ENCODE results near the gene ZC3H18. TPM values are rescaled to one million over a fixed set of nuclear protein-coding genes. Genes with fewer than 3 reads are reported as not detected.

The ZC3H18 gene
- total and polyA plus RNA-seq, 10 of the 15 experiments (the other 5 are each of a cell fraction or from before 2014, with no cell fraction given): 1.0 to 58.3 (median 22.4) TPM

DNA sequence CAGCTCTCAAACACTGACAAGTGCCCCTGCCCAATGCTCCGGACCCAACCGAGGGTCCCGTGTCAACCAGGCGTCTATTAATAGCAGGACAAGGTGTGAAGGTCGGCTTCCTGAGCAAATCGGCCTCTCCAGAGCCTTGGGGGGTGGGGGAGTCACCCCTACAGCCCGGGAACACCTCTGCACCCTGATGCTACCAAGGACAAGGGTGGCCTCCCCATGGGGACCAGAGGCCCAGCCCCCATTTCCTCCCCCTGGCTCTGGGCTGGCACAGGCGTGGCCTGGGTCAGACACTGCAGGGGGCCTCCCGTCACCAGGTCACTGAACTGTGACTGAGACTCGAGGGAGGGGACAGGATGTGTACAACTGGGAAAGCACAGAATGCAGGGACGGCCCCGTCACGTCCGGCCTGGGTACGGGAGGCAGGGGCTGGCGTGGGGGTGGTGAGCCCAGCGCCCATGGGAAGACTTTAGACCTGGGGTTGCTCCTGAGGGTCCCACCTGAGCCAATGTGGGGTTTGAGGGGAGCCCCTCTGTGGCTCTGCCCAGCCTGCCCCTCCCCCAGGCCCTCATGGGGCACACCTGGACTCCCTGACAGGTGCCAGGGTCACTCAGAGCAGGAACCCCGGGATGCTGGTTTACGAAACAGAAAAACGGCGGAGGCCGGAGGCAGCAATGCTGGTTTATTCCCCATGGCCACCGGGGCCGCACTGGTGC lies 81.2 kb downstream of the ZC3H18 start:
- Histone ChIP-seq H3K27me3 (replicated peaks in 1 of 2; ENCODE audit: control insufficient read depth in 2 of 2, insufficient read depth in 2 of 2, low read length in 1 of 2) (no peaks in the 10 kb centered on the region), H2AFZ (ENCODE audit: control insufficient read depth, low read depth, low read length) (peak overlapping the region; percentile 12; the same call in 1 of the 2 replicates), H3K4me3 (peak overlapping the region; percentile 98), H3K79me2 (ENCODE audit: control insufficient read depth, insufficient read depth, low read length) (peaks cover 36% of the 10 kb centered on the region), H3K9ac (ENCODE audit: control insufficient read depth, insufficient read depth, low read length) (peak overlapping the region; percentile 87), H3K4me2 (ENCODE audit: control insufficient read depth, insufficient read depth) (peak overlapping the region; percentile 95), H4K20me1 (ENCODE audit: control insufficient read depth, insufficient read depth) (no peaks in the 10 kb centered on the region; the same call in 1 of the 2 replicates), H3K9me3 (replicated peaks; ENCODE audit: control insufficient read depth, insufficient read depth, low read length) (no peaks in the 10 kb centered on the region), H3K27ac (ENCODE audit: control insufficient read depth, insufficient read depth) (peak overlapping the region; percentile 96), H3K36me3 (ENCODE audit: control insufficient read depth in 2 of 2, insufficient read depth in 2 of 2, low read length in 1 of 2) (peaks cover 0 to 9% of the 10 kb centered on the region in 2 experiments), H3K4me1 (ENCODE audit: control insufficient read depth, insufficient read depth, low read length) (peaks cover 22% of the 10 kb centered on the region)
- RAD21 ChIA-PET (ENCODE audit: unreplicated experiment): interaction anchor here (1.1 to 1.2 kb wide), 2 partner anchors 15 to 54 kb away, joined by 3 read pairs; no protein-coding TSS in a partner anchor
- 2% methylated on average over 24 of the region's 24 CpGs for WGBS (ENCODE audit: insufficient coverage, insufficient replicate concordance, low lambda C conversion rate, missing lambda C conversion rate)
- intact Hi-C loops (cut with micrococcal nuclease; ENCODE audit: unreplicated experiment) (loop anchor here (1.0 to 5.0 kb wide), 4 partner anchors 12 to 161 kb away; partner anchors contain the start of genes APRT, CTU2, MVD and RNF166), in situ Hi-C loops (cut with MboI) (no loop called here)
- BruUV-seq (replicated peaks): TSS peak; percentile 97
- DNase-seq (ENCODE audit: low read depth, low spot score): peak; percentile 92
- peak; percentile 100 for FAIRE-seq
- SMC1A ChIA-PET (ENCODE audit: uncharacterized antibody, unreplicated experiment): no interaction called here
- POLR2A ChIA-PET: interaction anchor here (0.6 to 2.6 kb wide), 5 partner anchors 12 to 431 kb away, joined by 3 to 8 read pairs (median 5); partner anchors contain the start of gene MVD
- ATAC-seq: peak; percentile 84
- CTCF ChIA-PET: interaction anchor here (1.0 to 1.3 kb wide), 4 partner anchors 10 to 50 kb away, joined by 3 to 6 read pairs (median 3); no protein-coding TSS in a partner anchor
- peak; percentile 19; the same call in 1 of the 2 replicates for TF ChIP-seq TARDBP (IDR thresholded peaks at IDR 0.05; ENCODE audit: borderline replicate concordance)
- TF ChIP-seq RFX5 (IDR thresholded peaks at IDR 0.05; ENCODE audit: low read depth, low read length): 0 out of 2 replicates have a peak, but pooled peaks have one; percentile 25
- TF ChIP-seq ZNF217 (IDR thresholded peaks at IDR 0.05): no peak
- TF ChIP-seq TCF12 (IDR thresholded peaks at IDR 0.05; ENCODE audit: low read depth, low read length): peak; percentile 50
- TF ChIP-seq IKZF2 (IDR thresholded peaks at IDR 0.05): peak; percentile 87 to 89
- no peak for TF ChIP-seq TAF1 (IDR thresholded peaks at IDR 0.05; ENCODE audit: borderline replicate concordance, low read depth, low read length)
- peak; percentile 76 for TF ChIP-seq POLR2A (IDR thresholded peaks at IDR 0.05; ENCODE audit: low read depth, low read length)
- peak; percentile 59 for TF ChIP-seq RUNX3 (IDR thresholded peaks at IDR 0.05; ENCODE audit: low read length)
- no peak for TF ChIP-seq NFYA (IDR thresholded peaks at IDR 0.05; ENCODE audit: borderline replicate concordance, low read depth, low read length)
- TF ChIP-seq NBN (IDR thresholded peaks at IDR 0.05): peak; percentile 86; the same call in 1 of the 2 replicates
- TF ChIP-seq ZBED1 (IDR thresholded peaks at IDR 0.05; ENCODE audit: borderline replicate concordance): peak; percentile 70; the same call in 1 of the 2 replicates
- TF ChIP-seq HCFC1 (IDR thresholded peaks at IDR 0.05; ENCODE audit: low read length): peak; percentile 28; the same call in 1 of the 2 replicates
- no peak for TF ChIP-seq NFYB (IDR thresholded peaks at IDR 0.05; ENCODE audit: insufficient read depth, low read depth, low read length)
- TF ChIP-seq ZSCAN29 (IDR thresholded peaks at IDR 0.05): no peak
- no peak for TF ChIP-seq TCF7 (IDR thresholded peaks at IDR 0.05; ENCODE audit: borderline replicate concordance)
- TF ChIP-seq MYB (IDR thresholded peaks at IDR 0.05; ENCODE audit: borderline replicate concordance, low read depth, low read length): no peak
- peak; percentile 59 for TF ChIP-seq PBX3 (IDR thresholded peaks at IDR 0.05; ENCODE audit: insufficient replicate concordance, low read depth, low read length)
- TF ChIP-seq MLLT1 (IDR thresholded peaks at IDR 0.05): peak; percentile 64; the same call in 1 of the 2 replicates
- 0 out of 2 replicates have a peak, but pooled peaks have one; percentile 17 for TF ChIP-seq SMC3 (IDR thresholded peaks at IDR 0.05; ENCODE audit: borderline replicate concordance, low read length)

Measured in GM12878 (cell line).